Cardiac muscle cell (in vitro differentiated cells and primary cell): ENCODE results near the gene TRIP12. TPM values are rescaled to one million over a fixed set of nuclear protein-coding genes. Genes with fewer than 3 reads are reported as not detected.

Experiments used
- DNase-seq, 2 donors: peaks; one replicate each; pipeline versions ENCODE4 v3.0.0 to v3.0.0-alpha.2; 2010 to 2017; ENCODE audit warnings: low read depth in 1 of 2, low spot score in 1 of 2
- H3K27ac ChIP-seq: fragments of 200-600 bp; sonication (generic); 2 replicates; pipeline ENCODE4 v1.5.1; 2016
- H3K27me3 ChIP-seq: fragments of 200-600 bp; sonication (generic); 2 replicates; pipeline ENCODE4 v1.6.0; 2016; ENCODE audit warnings: control low read depth
- H3K36me3 ChIP-seq: fragments of 200-600 bp; sonication (generic); 2 replicates; pipeline ENCODE4 v1.5.1; 2016; ENCODE audit warnings: control low read depth
- H3K4me1 ChIP-seq: fragments of 200-600 bp; sonication (generic); 2 replicates; pipeline ENCODE4 v1.8.1; 2017; ENCODE audit warnings: low read depth, mild to moderate bottlenecking, mixed run types
- H3K4me3 ChIP-seq: fragments of 200-600 bp; sonication (generic); 2 replicates; pipeline ENCODE4 v1.5.1; 2016; ENCODE audit warnings: mild to moderate bottlenecking
- H3K9me3 ChIP-seq: fragments of 200-600 bp; sonication (generic); 2 replicates; pipeline ENCODE4 v1.5.1; 2017; ENCODE audit warnings: low read depth, mild to moderate bottlenecking, control low read depth
- polyA plus RNA-seq: library from polyadenylated mRNA; unstranded; fragments of >200 nt; fragmentation: Nextera tagmentation; extraction: Ambion mirVana; gene quantifications from 2 replicates; pipeline ENCODE4 v1.2.1, GENCODE V29; 2016
- total RNA-seq: library from RNA; depleted of rRNA; stranded (reverse); fragments of >200 nt; gene quantifications from 2 replicates; pipeline ENCODE4 v1.2.3, GENCODE V29; 2016
- TF ChIP-seq, protein P1 (sequence below): IDR thresholded peaks from 2 replicates; pipeline ENCODE4 v1.5.1; 2012; ENCODE audit warnings: low read depth, mild to moderate bottlenecking, low read length

Gene TRIP12
- total and polyA plus RNA-seq, 2 experiments from 2014 or later: 57.5 to 190 TPM

DNA sequence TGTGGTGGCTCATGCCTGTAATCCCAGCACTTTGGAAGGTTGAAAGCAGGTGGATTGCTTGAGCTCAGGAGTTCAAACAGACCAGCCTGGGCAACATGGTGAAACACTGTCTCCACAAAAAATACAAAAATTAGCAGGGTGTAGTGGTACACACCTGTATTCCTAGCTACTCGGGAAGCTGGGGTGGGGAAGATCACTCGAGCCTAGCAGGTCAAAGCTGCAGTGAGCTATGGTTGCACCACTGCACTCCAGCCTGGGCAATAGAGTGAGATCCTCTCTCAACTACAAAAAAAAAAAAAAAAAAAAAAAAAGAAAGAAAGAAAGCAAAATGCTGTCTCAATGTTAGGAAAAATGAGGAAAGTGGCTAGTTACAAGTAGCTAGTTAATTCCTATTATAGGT lies 56.8 kb downstream of the TRIP12 start:
- no peak for DNase-seq
- Histone ChIP-seq H3K4me1 (no peaks in the 10 kb centered on the region), H3K36me3 (no peaks in the 10 kb centered on the region), H3K4me3 (no peak overlapping the region), H3K9me3 (no peaks in the 10 kb centered on the region), H3K27me3 (no peaks in the 10 kb centered on the region), H3K27ac (no peak overlapping the region)
- TF ChIP-seq, protein P1, sequence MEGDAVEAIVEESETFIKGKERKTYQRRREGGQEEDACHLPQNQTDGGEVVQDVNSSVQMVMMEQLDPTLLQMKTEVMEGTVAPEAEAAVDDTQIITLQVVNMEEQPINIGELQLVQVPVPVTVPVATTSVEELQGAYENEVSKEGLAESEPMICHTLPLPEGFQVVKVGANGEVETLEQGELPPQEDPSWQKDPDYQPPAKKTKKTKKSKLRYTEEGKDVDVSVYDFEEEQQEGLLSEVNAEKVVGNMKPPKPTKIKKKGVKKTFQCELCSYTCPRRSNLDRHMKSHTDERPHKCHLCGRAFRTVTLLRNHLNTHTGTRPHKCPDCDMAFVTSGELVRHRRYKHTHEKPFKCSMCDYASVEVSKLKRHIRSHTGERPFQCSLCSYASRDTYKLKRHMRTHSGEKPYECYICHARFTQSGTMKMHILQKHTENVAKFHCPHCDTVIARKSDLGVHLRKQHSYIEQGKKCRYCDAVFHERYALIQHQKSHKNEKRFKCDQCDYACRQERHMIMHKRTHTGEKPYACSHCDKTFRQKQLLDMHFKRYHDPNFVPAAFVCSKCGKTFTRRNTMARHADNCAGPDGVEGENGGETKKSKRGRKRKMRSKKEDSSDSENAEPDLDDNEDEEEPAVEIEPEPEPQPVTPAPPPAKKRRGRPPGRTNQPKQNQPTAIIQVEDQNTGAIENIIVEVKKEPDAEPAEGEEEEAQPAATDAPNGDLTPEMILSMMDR: no peak

- H3K27ac ChIP-seq: no peak overlapping the region
- TF ChIP-seq, protein P1: no peak
- H3K9me3 ChIP-seq: no peaks in the 10 kb centered on the region
- H3K4me1 ChIP-seq: no peaks in the 10 kb centered on the region
- DNase-seq: no peak
- peaks cover 18% of the 10 kb centered on the region for H3K36me3 ChIP-seq
- no peaks in the 10 kb centered on the region for H3K27me3 ChIP-seq
- no peak overlapping the region for H3K4me3 ChIP-seq
Measured at GRCh38 chr2:229861431-229861830, 60.4 kb downstream of the TRIP12 start.

- Histone ChIP-seq H3K27me3 (no peaks in the 10 kb centered on the region), H3K27ac (peak overlapping the region; percentile 14), H3K9me3 (no peaks in the 10 kb centered on the region), H3K4me3 (no peak overlapping the region), H3K36me3 (peaks cover 21% of the 10 kb centered on the region), H3K4me1 (no peaks in the 10 kb centered on the region)
- TF ChIP-seq, protein P1: no peak
- no peak for DNase-seq
Measured at GRCh38 chr2:229860334-229860733, 61.5 kb downstream of the TRIP12 start.

DNA sequence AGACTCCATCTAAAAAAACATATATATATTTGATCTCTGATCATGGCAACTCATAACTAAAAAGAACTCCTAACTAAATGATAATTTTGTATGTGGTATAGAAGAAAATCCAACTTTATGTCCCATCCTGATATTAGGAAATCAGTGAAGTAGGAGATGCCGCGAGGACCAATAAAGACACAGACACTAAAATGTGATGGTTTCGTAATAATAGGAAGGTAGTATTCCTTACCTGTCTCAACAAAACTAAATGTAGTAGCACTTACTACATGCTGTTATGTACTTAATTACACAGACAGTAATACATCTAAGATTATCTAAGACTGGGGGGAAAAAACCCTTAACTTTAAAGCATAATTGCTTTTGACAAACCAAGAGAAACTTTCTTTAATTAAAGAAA lies 63.5 kb downstream of the TRIP12 start:
- Histone ChIP-seq H3K27me3 (no peaks in the 10 kb centered on the region), H3K4me1 (no peaks in the 10 kb centered on the region), H3K4me3 (no peak overlapping the region), H3K36me3 (peaks cover 21% of the 10 kb centered on the region), H3K9me3 (no peaks in the 10 kb centered on the region), H3K27ac (no peak overlapping the region)
- DNase-seq: no peak
- TF ChIP-seq, protein P1: no peak

- TF ChIP-seq, protein P1: no peak
- H3K9me3 ChIP-seq: no peaks in the 10 kb centered on the region
- no peak for DNase-seq
- H3K36me3 ChIP-seq: peaks cover 21% of the 10 kb centered on the region
- no peak overlapping the region for H3K27ac ChIP-seq
- H3K27me3 ChIP-seq: no peaks in the 10 kb centered on the region
- no peak overlapping the region for H3K4me3 ChIP-seq
- no peaks in the 10 kb centered on the region for H3K4me1 ChIP-seq
Measured at GRCh38 chr2:229857634-229858033, 64.2 kb downstream of the TRIP12 start.

GRCh38 chr2:229856413-229856812 lies 65.4 kb downstream of the TRIP12 start:
- DNase-seq: no peak
- Histone ChIP-seq H3K4me1 (no peaks in the 10 kb centered on the region), H3K27me3 (no peaks in the 10 kb centered on the region), H3K4me3 (no peak overlapping the region), H3K27ac (peak overlapping the region; percentile 63), H3K9me3 (no peaks in the 10 kb centered on the region), H3K36me3 (peaks cover 21% of the 10 kb centered on the region)
- TF ChIP-seq, protein P1: no peak
